HG03565 (cell line): ENCODE measurements around the gene IDUA.
"Not testable (repeated sequence)": the region's sequence is repeated elsewhere in the genome, so short reads cannot be mapped to it uniquely, and the experiment has no call there.

Experiments used
- ATAC-seq: cut with Tn5 transposase; IDR thresholded peaks from one replicate; pipeline ENCODE4 v1.9.1; 2021; ENCODE audit warnings: mild to moderate bottlenecking, moderate library complexity; ENCODE audit not compliant: unreplicated experiment

The IDUA gene

DNA sequence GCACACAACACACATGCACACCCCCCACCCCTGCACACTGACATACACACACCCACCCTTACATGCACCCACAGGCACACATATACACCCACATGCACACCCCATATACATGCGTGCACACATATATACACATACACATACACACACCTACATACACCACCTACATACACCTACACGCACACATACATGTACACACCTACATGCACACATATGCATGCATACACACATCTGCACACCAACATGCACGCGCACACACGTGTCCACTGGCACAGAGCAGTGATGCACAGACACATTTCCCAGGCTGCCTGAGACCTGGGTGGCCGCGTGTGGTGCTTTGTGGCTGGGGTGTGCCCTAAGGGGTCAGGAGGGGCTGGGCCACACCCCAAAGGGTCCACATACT lies 56.3 kb downstream of the IDUA start:
- no peak for ATAC-seq

DNA sequence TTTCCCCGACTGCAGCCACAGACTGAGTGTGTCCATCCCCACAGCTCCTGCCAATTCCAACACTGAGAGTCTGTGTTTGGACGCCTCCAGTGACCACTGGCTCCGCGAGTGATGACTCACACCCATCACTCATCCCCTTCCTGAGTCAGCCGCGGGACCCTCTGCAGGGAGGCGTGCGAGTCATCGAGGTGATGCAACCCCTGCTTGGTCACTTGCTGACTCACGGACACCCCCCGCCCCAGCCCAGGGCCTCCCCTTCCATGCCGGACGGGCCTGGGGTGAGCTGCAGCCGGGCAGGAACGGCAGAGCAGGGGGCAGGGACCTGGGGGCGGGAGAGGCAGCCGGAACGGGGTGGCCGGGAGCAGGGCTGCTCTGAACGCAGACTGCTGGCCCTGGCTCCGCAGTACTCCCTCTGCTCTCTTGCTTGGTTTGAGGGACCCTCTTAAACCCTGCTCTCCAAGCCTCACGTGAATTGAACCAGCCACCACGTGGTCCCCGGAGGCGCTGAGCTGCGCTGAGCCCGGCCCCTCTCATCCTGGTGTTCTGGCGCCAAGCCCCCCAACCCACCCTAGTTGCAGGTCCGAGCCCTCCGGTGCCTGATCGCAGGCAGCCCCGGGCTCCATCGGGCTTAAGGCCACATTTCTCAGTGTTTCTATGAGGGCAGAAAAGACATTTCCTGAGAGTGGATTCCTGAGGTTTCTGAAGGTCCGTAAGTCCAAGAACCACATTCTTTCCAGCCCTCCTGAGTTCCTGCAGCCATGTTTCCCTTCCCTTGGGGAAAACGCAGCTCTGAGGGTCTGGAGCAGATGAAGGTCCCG lies 57.0 kb downstream of the IDUA start:
- ATAC-seq: no peak

DNA sequence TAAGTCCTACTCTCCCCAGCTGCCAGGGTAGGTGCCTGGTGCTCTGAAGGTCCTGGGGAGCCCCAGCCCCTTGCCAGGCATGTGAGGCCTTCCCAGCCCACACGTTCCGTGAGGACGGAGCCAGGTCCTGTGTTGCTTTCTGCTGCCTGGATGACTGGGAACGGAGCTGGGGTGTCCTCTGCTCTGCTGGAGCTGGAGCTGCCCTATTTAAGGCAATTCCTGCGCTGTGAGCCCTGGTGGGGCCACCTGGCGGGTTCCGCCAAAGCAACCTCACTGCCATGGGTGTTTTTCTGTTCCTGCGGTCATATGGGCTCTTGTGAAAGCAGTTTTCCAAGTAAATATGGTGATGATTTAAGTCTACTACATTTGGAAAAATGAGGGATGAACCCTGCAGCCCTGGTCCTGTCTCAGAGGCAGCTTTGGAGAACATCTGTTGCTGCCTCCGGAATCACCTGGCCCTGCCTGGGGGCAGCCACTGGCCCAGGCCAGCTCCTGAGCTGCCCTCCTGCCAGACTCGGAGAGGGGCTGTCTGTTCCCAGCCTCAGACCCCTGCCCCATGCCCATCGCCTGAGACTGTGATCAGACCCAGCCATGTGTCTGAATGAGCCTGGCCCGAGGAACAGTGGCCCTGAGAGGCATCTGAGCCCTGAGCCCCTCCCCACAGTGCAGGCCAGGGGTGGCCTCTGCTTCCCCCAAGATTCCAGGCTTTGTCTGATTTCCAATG lies 57.8 kb downstream of the IDUA start:
- no peak for ATAC-seq

DNA sequence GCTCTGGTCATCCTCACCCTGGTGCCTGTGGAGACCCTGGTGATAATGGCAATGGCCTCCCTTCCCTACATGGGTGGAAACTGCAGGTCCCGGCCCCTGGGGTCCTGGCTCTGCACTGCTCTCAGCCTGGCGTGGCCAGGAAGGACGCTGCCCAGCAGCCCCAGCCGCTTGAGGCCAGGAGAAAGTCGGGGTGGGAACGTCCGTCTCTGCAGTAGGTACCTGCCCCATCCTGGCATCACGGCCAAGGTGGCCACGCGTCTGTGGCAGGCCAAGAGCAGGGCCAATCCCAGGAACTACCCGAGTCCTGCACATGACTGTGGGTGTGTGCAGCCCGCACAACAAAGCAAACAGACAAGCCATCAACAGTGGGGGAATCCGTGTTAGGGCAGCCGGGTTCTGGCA lies 58.4 kb downstream of the IDUA start:
- ATAC-seq: no peak

DNA sequence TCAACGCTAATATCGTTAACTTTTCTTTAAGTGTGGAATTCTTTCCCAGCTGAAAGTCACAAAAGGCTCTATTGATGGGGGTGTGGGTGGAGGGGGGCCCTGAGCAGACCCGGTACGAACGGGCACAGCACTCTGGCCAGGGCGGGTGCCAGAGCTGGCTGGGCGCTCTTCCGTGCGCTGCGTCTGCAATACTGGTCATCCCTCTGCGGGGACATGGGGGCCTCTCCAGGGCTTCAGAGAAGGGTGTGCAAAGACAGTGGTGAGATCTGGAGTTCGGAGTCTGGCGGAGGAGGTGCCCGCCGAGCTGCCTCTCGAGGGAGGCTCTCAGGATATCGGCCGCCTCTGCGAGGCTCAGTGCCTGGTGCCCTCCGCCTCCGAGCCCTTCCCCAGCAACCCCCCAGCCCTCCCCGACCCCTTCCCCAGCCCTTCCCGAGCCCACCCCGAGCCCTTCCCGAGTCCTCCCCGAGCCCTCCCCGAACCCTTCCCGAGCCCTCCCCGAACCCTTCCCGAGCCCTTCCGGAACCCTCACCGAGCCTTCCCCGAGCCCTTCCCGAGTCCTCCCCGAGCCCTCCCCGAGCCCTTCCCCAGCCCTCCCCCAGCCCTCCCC lies 58.9 kb downstream of the IDUA start:
- ATAC-seq: no peak

DNA sequence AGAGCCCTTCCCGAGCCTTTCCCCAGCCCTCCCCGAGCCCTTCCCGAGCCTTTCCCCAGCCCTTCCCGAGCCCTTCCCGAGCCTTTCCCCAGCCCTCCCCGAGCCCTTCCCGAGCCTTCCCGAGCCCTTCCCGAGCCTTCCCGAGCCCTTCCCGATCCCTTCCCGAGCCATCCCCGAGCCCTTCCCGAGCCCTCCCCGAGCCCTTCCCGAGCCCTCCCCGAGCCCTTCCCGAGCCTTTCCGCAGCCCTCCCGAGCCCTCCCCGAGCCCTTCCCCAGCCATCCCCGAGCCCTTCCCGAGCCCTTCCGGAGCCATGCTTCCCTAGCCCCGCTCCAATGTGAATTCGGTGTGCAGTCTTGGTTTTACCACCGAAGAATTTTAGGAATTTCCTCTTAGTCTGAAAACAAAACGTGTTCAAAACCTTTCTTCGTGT lies 59.8 kb downstream of the IDUA start:
- ATAC-seq: not testable (repeated sequence)

DNA sequence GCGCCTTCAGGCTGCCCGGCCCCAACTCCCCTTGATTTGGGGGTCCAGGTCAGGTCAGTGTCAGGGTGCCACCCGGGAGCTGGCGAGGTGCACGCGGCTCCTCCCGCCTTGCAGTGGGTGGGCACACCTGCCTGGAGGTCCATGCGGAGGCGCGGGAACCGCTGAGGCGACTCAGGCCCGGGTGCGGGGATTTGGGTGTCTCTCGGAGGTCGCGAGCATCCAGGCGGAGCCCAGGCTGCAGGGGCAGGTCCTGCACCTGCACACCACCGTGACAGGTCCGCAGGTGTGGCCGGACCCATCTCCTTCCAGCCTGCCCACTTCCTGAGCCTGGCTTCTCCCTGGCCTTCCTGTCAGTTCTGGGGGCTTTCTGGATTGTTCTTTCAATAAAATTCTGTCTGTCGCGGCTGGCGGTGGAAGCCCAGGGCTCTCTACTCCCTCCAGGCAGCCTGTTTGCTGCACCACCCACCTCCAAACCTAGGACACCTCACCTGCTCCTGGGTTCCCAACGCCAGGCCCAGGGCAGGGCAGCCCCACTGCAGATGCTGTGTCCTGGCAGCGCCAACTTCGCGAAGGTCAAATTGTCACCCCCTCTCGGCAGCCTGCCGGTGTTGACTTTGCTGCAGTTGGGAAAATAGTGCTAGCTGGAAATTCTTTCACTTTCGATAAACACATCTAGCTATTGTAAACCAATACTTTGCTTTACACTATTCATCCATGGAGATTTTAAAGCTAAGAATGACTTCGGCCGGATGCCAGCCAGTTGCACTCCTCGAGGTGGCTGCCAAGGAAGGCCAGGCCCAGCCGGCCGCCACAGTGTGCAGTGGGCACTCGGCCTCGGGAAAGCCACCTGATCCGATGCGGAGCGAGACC lies 60.5 kb downstream of the IDUA start:
- no peak for ATAC-seq

DNA sequence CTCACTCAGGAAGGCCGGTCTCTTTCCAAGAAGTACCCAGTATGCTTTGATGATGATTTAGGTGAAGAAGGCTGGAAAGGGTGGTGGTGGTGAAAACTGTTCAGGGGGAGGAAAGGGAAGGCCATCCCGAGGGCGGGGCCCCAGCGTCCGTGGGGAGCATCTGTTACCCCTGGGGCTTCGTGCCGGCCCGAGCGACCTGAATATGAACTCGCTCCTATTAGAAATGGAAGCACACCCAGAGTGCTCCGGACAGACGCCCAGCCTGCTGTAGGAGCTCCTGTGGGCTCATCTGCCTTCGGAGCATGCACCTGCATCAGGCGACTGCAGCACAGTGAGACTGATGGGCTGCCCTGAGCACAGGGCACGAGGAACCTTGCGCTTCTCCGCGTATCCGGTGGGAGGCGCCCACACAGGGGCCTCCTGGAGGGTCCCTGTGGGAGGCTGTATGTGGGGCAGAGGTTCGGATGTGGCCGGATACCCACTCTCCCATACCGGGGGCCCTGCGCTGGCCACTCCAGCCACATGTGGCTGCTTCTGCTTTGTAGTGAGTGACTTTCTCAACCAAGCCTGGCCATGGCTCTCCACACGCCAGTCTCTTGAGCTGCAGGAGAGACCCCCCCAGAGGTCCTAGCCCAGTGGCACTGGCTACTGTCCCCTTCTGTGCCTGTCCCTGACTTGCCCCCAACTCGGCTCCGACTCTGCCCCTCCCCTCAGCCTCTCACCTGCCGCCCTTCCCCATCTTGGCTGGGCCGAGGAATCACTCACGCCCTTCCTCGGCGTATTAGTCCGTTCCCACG lies 61.3 kb downstream of the IDUA start:
- no peak for ATAC-seq

DNA sequence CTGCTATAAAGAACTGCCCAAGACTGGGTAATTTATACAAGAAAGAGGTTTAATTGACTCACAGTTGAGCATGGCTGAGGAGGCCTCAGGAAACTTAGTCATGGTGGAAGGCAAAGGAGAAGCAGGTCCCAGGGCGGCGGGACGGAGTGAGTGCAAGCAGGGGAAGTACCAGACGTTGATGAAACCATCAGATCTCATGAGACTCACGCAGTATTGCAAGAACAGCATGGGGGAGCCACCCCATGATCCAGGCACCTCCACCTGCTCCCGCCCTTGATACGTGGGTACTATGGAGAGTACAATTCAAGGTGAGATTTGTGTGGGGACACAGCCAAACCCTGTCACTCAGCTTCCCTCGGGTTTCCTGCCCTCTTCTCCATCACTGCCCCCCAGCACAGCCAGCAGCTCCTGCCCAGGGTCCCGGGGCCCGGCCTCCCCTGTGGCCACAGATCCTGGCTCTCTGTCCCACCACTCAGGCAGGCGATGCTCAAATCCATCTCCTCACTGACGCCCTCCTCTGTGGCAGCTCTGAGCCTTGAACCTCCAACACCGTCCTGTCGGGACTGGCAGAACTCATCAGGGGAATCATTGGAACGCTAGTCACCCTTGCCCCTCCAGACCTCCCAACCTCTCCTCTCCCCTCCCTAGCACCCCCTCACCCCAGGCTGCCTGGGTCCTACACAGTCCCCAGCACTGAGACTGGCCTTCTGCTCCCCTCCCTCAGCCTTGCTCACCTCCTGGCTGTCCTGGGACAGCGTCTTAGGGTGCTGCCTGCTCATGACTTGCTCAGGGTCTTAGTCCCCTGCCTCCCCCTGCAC lies 62.1 kb downstream of the IDUA start:
- no peak for ATAC-seq

DNA sequence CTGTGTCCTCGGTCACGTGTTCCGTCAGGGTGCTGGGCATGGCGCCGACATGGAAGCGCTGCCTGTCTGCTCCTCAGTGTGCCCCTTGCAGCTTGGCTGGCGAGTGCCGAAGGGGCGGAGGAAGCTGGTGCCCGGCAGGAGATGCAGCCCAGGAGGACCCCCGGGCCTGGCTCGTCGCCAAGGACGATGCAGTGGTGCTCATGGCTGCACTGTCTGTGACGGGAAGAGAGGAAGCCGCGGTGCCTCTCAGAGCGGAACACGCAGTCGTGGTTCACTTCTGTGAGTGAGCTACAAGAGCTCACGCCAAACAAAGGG lies 62.7 kb downstream of the IDUA start:
- ATAC-seq: no peak

DNA sequence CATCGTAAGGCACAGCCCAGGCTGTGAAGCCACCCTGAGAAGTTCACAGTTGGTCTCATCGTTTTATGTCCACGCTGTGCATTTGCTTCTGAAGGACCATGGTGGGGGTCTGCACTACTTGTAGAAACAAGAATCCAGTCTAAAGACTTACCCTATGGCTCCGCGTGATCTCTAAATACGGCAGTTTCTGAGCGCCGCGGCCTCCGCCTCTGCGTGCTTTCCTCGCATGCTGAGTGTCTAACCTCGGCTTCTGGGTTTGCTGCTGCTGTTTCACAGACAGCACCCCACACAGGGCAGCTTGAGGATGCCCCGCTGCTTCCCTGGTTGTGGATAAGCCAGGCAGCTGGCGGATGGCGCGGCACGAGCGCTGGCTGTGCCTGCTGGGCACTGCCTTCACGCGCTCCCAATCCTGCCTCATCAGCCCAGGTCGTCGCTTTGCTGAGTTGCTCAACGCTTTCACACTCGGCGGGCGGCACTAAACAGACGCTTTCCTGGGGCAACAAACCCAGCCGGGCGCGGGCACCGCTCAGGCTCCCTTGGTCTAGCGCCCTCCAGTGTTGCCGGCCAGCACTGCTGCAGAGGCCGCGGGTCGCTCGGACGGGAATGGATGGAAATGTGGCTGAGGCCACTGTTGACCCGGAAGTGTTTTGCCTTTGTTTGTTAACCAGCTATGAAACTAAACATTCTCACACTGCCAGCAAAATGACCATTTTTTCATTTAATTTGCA lies 63.8 kb downstream of the IDUA start:
- no peak for ATAC-seq

DNA sequence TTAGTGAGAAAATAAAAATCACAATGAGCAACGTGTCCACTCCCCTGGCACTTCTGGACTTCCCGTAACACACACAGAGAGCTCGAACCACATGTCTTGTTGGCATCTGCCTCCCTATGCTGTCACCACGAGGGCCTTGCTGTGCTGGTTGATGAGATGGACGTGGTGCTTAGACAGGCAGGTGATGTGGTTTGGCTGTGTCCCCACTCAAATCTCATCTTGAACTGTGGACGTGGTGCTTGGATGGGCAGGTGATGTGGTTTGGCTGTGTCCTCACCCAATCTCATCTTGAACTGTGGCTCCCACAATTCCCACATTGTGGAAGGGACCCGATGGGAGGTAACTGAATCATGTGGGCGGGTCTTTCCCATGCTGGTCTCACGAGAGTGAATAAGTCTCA lies 64.6 kb downstream of the IDUA start:
- no peak for ATAC-seq

DNA sequence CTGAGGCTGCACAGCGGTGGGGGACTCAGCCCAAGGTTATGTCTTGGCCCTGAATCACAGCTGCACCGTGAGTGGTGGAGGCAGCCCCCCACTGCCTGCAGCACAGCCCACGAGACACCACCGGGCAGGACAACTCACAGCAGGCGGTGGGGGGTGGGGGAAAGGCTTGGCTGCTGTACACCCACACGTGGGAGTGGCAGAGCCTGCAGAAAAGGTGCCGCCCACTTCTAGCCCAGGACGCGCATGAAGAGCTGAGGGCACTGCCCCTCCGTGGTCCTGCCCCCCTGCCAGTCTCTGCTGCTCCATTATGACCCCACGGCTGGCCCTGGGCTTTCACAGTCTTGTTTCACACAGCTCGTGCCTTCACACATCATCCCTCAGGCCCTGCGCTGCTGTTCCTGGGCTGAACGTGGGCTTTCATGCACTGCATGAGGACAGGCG lies 65.4 kb downstream of the IDUA start:
- no peak for ATAC-seq

DNA sequence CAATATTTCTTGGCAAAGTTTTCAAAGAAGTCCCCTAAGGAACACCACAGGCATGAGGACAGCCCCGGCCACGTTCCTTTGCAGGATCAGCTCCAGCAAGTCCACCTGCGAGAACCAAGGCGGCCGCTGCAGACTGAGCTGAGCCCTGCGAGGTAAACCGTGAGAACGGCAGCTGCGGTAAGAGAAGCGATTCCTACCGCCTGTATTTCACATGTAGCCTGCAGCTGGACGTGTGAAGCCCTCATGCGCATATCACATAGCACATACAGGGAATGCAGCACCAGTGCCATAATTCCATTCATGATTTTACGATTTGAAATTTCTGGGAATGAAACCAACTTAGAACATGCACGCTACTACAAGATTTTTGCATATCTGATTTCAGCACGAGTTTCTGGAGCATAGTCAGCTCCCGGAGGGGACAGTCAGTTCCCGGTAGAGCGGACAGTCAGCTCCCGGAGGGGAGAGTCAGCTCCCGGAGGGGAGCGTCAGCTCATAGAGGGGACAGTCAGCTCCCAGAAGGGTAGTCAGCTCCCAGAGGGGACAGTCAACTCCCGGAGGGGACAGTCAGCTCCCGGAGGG lies 66.3 kb downstream of the IDUA start:
- no peak for ATAC-seq

DNA sequence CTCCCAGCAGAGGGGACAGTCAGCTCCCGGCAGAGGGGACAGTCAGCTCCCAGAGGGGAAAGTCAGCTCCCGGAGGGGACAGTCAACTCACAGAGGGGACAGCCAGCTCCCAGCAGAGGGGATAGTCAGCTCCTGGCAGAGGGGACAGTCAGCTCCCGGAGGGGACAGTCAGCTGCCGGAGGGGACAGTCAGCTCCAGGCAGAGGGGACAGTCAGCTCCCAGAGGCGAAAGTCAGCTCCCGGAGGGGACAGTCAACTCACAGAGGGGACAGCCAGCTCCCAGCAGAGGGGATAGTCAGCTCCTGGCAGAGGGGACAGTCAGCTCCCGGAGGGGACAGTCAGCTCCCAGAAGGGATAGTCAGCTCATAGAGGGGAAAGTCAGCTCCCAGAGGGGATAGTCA lies 67.0 kb downstream of the IDUA start:
- ATAC-seq: not testable (repeated sequence)
